HepG2 (cell line): ENCODE measurements around the gene OR10AD1. TPM values are rescaled to one million over a fixed set of nuclear protein-coding genes. Genes with fewer than 3 reads are reported as not detected.

Source experiments
- ATAC-seq: fragments of 200-7000 bp; cut with Tn5 transposase; 3 replicates; pipeline ENCODE4 v1.9.1; 2020; ENCODE audit warnings: mild to moderate bottlenecking, moderate library complexity
- BruUV-seq: library from RNA; stranded (reverse); fragments of 400-500 nt; replicated peaks from 2 replicates; lab custom pipeline; 2021; lab: Mats Ljungman, UMichigan
- CTCF ChIA-PET: fragments of 300-600 bp; formaldehyde crosslinking; extraction: SDS; loops from one replicate; lab custom pipeline; 2021; ENCODE audit warnings: low total read pairs, inconsistent platforms, low intra/inter-chr PET ratio; lab: Yijun Ruan, JAX
- POLR2A ChIA-PET: fragments of 350-600 bp; sonication (Branson Sonifier 250); formaldehyde crosslinking; loops from one replicate; lab custom pipeline; 2020; ENCODE audit warnings: antibody characterized with exemption, inconsistent platforms; lab: Yijun Ruan, JAX
- DNase-seq: peaks from one replicate; pipeline ENCODE4 v3.0.0-alpha.2; 2015; ENCODE audit warnings: low spot score
- FAIRE-seq: peaks from 3 replicates; lab custom pipeline; 2011; peaks lifted over from hg19 to GRCh38; lab: Jason Lieb, UNC
- H2AFZ ChIP-seq: one replicate; pipeline ENCODE4 v1.6.1; 2011; ENCODE audit warnings: low read length, inconsistent platforms
- H3K27ac ChIP-seq: fragments of 300-600 bp; 3 replicates; pipeline ENCODE4 v1.8.0; 2011; ENCODE audit warnings: mixed run types, mild to moderate bottlenecking, mixed read lengths, low read length, inconsistent platforms; ENCODE audit not compliant: insufficient read depth; ENCODE audit errors: extremely low read length
- H3K27me3 ChIP-seq, 2 experiments: fragments of 200-600 bp in 1 of 2; 2 replicates in 1 of 2; 3 replicates in 1 of 2; pipeline versions ENCODE4 v1.6.0 to v1.8.0; 2011; ENCODE audit warnings: low read length in 2 of 2, mild to moderate bottlenecking in 2 of 2, moderate library complexity in 2 of 2, inconsistent platforms in 1 of 2; ENCODE audit not compliant: insufficient read depth in 2 of 2, control insufficient read depth in 1 of 2
- H3K36me3 ChIP-seq, 2 experiments: fragments of 200-600 bp in 1 of 2; replicated peaks in 1 of 2; 2 replicates in 1 of 2; 3 replicates in 1 of 2; pipeline versions ENCODE4 v1.5.1 to v1.8.0; 2011; ENCODE audit warnings: low read length in 2 of 2, inconsistent platforms in 1 of 2; ENCODE audit not compliant: insufficient read depth in 2 of 2, control insufficient read depth in 1 of 2
- H3K4me1 ChIP-seq: 2 replicates; pipeline ENCODE4 v1.5.1; 2012; ENCODE audit warnings: low read length, inconsistent platforms; ENCODE audit not compliant: insufficient read depth
- H3K4me2 ChIP-seq: 2 replicates; pipeline ENCODE4 v1.6.0; 2011; ENCODE audit warnings: low read depth, low read length, inconsistent platforms
- H3K4me3 ChIP-seq, 3 experiments: fragments of 200-600 bp in 1 of 3; sonication (generic), shearing (Covaris generic) in 1 of 3; replicated peaks in 1 of 3; 2 replicates each; pipeline ENCODE4 v1.5.1; 2011 to 2016; ENCODE audit warnings: low read length in 3 of 3, inconsistent platforms in 2 of 3, low read depth in 2 of 3, mild to moderate bottlenecking in 2 of 3, control low read depth in 1 of 3, mixed read lengths in 1 of 3; ENCODE audit not compliant: insufficient read depth in 1 of 3
- H3K79me2 ChIP-seq: one replicate; pipeline ENCODE4 v1.6.1; 2011; ENCODE audit warnings: low read length, inconsistent platforms; ENCODE audit not compliant: insufficient read depth
- H3K9ac ChIP-seq: 2 replicates; pipeline ENCODE4 v1.6.0; 2011; ENCODE audit warnings: mild to moderate bottlenecking, low read depth, low read length, inconsistent platforms; ENCODE audit not compliant: insufficient read depth
- H3K9me3 ChIP-seq: 2 replicates; pipeline ENCODE4 v1.5.1; 2012; ENCODE audit warnings: mild to moderate bottlenecking, low read length
- H4K20me1 ChIP-seq: 2 replicates; pipeline ENCODE4 v1.6.0; 2011; ENCODE audit warnings: inconsistent platforms, mild to moderate bottlenecking, low read length, moderate library complexity; ENCODE audit not compliant: insufficient read depth
- EEA1 ChIP-seq: sonication (generic); formaldehyde crosslinking; IDR thresholded peaks from 2 replicates; pipeline ENCODE4 v1.5.1; 2020; ENCODE audit warnings: mild to moderate bottlenecking, missing genetic modification reagents, borderline replicate concordance
- ETV6 ChIP-seq: sonication (generic); formaldehyde crosslinking; conservative IDR thresholded peaks from 2 replicates; pipeline ENCODE4 v1.4.0; 2020; ENCODE audit warnings: missing genetic modification reagents
- TAF15 ChIP-seq: fragments of 200-400 bp; formaldehyde crosslinking; IDR thresholded peaks from one replicate; pipeline ENCODE4 v1.6.1; 2018; ENCODE audit warnings: mild to moderate bottlenecking, low read depth, low read length; ENCODE audit not compliant: poor library complexity, severe bottlenecking
- WIZ ChIP-seq: sonication (generic); formaldehyde crosslinking; IDR thresholded peaks from 2 replicates; pipeline ENCODE4 v1.5.1; 2020; ENCODE audit warnings: mild to moderate bottlenecking, missing genetic modification reagents
- ZFP36L1 ChIP-seq: sonication (generic); formaldehyde crosslinking; IDR thresholded peaks from 2 replicates; pipeline ENCODE4 v1.8.0; 2022; ENCODE audit warnings: mild to moderate bottlenecking, missing genetic modification reagents, moderate library complexity
- WGBS: methylation state at CpG from one replicate; pipeline ENCODE4 v1.1.6; 2017; ENCODE audit warnings: low lambda C conversion rate; 5-methylcytosine and 5-hydroxymethylcytosine counted together
- in situ Hi-C: cut with HindIII; loops from 2 replicates; pipeline ENCODE4 v1.10.0; 2017; ENCODE audit warnings: low pct_unique_long_range_greater_than_20kb; ENCODE audit not compliant: extremely low pct_ligation_motif_present
- intact Hi-C: fragments of 100-400 bp; cut with micrococcal nuclease; formaldehyde crosslinking; loops from one replicate; pipeline ENCODE4 v1.10.0; 2022; ENCODE audit not compliant: unreplicated experiment
- polyA plus RNA-seq, 8 experiments: library from polyadenylated mRNA; depleted of rRNA in 3 of 8; stranded (reverse) in 7 of 8; unstranded in 1 of 8; fragments of >200 nt; fragmentation: Illumina TruSeq in 4 of 8; extraction: Trizol in 4 of 8; gene quantifications; 2 replicates each; pipeline versions ENCODE4 v1.2.1 to v1.2.3, GENCODE V29; 2011 to 2016; ENCODE audit warnings: low read depth in 4 of 8, missing spikeins in 1 of 8, mixed read lengths in 1 of 8; ENCODE audit not compliant: insufficient read depth in 1 of 8
- total RNA-seq, 5 experiments: library from RNA; depleted of rRNA; stranded (reverse); fragments of >200 nt; fragmentation: Illumina TruSeq; extraction: Trizol; gene quantifications; 2 replicates each; pipeline ENCODE4 v1.2.3, GENCODE V29; 2016; ENCODE audit warnings: low read depth in 1 of 5
- TF ChIP-seq, protein P1 (sequence below): sonication (generic); formaldehyde crosslinking; IDR thresholded peaks from 2 replicates; pipeline ENCODE4 v1.8.0; 2022; ENCODE audit warnings: mild to moderate bottlenecking, missing genetic modification reagents
- TF ChIP-seq, protein P2 (sequence below): IDR thresholded peaks from 2 replicates; pipeline ENCODE4 v1.6.1; 2016; ENCODE audit warnings: low read depth, missing genetic modification reagents, missing compliant biosample characterization
- TF ChIP-seq, protein P3 (sequence below): sonication (generic); formaldehyde crosslinking; IDR thresholded peaks from 2 replicates; pipeline ENCODE4 v1.5.0; 2020; ENCODE audit warnings: mild to moderate bottlenecking, missing genetic modification reagents
- TF ChIP-seq, protein P4 (sequence below): sonication (generic); formaldehyde crosslinking; IDR thresholded peaks from 2 replicates; pipeline ENCODE4 v1.4.0; 2020; ENCODE audit warnings: missing genetic modification reagents, borderline replicate concordance

Gene OR10AD1
- total and polyA plus RNA-seq, 2 of the 13 experiments (the other 11 are each of a cell fraction or from before 2014, with no cell fraction given): not detected

DNA sequence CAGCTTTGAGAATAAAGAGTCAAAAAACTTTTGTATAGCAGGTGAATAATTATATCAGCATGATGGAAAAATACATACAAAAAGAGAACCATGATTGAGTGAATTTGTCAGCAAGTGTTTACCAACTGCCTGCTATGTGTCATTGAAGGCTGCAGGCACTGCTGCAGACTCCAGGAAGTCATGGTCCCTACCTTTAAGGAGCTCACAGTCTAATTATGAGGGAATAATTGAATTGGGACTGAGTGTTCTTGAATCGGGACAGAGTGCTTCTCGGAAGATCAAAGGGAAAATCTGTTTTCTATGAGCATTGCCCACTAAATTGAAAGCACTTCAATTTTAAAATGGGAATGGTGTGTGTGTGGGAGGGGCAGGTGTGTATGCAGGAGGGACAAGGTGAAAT lies 9.5 kb downstream of the OR10AD1 start (continued):
- TF ChIP-seq, protein P1, sequence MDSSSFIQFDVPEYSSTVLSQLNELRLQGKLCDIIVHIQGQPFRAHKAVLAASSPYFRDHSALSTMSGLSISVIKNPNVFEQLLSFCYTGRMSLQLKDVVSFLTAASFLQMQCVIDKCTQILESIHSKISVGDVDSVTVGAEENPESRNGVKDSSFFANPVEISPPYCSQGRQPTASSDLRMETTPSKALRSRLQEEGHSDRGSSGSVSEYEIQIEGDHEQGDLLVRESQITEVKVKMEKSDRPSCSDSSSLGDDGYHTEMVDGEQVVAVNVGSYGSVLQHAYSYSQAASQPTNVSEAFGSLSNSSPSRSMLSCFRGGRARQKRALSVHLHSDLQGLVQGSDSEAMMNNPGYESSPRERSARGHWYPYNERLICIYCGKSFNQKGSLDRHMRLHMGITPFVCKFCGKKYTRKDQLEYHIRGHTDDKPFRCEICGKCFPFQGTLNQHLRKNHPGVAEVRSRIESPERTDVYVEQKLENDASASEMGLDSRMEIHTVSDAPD (CRISPR knock-in tag): no peak
- TF ChIP-seq TAF15 (no peak), ZFP36L1 (CRISPR knock-in tag) (no peak), ETV6 (CRISPR knock-in tag) (no peak), EEA1 (no peak)
- TF ChIP-seq, all 625 proteins: peak for 0

DNA sequence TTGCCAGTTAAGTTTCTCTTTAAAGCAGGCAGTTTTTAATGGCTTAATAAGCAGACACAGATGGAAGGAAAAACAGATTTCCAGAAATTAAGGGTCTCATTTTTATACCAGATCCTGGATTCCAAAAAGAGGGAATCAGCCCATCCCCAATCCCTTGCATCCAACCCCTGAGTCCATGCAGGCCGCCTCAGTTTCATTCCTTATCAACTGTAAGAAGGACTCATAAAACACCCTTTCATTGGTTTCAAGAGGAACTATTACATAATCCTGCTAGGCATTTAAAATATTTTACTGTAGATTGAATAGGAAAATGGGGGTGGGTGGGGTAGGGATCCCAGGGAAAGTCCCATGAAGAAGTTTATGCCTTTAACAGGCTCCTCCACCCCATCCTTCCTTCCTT lies 10.2 kb downstream of the OR10AD1 start:
- FAIRE-seq (no peak), DNase-seq (no peak), ATAC-seq (no peak)
- BruUV-seq: no TSS peak
- no peaks in the 10 kb centered on the region for H4K20me1 ChIP-seq
- no peak overlapping the region for H3K27ac ChIP-seq
- no peaks in the 10 kb centered on the region for H3K36me3 ChIP-seq
- H3K4me3 ChIP-seq: no peak overlapping the region
- H3K9ac ChIP-seq: no peak overlapping the region
- H3K4me1 ChIP-seq: no peaks in the 10 kb centered on the region
- no peaks in the 10 kb centered on the region for H3K79me2 ChIP-seq
- ChIA-PET POLR2A (no interaction called here), CTCF (no interaction called here)
- intact Hi-C loops (no loop called here), in situ Hi-C loops (no loop called here)
- no peak overlapping the region for H3K4me2 ChIP-seq
- no peak overlapping the region for H2AFZ ChIP-seq
- H3K27me3 ChIP-seq: peaks cover 0 to 3% of the 10 kb centered on the region in 2 experiments; a peak in 3 of 5 replicates
- WGBS: 0% methylated on average over 1 of the region's 1 CpG
- H3K9me3 ChIP-seq: no peaks in the 10 kb centered on the region
- TF ChIP-seq, protein P2, sequence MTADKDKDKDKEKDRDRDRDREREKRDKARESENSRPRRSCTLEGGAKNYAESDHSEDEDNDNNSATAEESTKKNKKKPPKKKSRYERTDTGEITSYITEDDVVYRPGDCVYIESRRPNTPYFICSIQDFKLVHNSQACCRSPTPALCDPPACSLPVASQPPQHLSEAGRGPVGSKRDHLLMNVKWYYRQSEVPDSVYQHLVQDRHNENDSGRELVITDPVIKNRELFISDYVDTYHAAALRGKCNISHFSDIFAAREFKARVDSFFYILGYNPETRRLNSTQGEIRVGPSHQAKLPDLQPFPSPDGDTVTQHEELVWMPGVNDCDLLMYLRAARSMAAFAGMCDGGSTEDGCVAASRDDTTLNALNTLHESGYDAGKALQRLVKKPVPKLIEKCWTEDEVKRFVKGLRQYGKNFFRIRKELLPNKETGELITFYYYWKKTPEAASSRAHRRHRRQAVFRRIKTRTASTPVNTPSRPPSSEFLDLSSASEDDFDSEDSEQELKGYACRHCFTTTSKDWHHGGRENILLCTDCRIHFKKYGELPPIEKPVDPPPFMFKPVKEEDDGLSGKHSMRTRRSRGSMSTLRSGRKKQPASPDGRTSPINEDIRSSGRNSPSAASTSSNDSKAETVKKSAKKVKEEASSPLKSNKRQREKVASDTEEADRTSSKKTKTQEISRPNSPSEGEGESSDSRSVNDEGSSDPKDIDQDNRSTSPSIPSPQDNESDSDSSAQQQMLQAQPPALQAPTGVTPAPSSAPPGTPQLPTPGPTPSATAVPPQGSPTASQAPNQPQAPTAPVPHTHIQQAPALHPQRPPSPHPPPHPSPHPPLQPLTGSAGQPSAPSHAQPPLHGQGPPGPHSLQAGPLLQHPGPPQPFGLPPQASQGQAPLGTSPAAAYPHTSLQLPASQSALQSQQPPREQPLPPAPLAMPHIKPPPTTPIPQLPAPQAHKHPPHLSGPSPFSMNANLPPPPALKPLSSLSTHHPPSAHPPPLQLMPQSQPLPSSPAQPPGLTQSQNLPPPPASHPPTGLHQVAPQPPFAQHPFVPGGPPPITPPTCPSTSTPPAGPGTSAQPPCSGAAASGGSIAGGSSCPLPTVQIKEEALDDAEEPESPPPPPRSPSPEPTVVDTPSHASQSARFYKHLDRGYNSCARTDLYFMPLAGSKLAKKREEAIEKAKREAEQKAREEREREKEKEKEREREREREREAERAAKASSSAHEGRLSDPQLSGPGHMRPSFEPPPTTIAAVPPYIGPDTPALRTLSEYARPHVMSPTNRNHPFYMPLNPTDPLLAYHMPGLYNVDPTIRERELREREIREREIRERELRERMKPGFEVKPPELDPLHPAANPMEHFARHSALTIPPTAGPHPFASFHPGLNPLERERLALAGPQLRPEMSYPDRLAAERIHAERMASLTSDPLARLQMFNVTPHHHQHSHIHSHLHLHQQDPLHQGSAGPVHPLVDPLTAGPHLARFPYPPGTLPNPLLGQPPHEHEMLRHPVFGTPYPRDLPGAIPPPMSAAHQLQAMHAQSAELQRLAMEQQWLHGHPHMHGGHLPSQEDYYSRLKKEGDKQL (CRISPR knock-in tag): no peak
- TF ChIP-seq WIZ: no peak
- TF ChIP-seq, protein P3, sequence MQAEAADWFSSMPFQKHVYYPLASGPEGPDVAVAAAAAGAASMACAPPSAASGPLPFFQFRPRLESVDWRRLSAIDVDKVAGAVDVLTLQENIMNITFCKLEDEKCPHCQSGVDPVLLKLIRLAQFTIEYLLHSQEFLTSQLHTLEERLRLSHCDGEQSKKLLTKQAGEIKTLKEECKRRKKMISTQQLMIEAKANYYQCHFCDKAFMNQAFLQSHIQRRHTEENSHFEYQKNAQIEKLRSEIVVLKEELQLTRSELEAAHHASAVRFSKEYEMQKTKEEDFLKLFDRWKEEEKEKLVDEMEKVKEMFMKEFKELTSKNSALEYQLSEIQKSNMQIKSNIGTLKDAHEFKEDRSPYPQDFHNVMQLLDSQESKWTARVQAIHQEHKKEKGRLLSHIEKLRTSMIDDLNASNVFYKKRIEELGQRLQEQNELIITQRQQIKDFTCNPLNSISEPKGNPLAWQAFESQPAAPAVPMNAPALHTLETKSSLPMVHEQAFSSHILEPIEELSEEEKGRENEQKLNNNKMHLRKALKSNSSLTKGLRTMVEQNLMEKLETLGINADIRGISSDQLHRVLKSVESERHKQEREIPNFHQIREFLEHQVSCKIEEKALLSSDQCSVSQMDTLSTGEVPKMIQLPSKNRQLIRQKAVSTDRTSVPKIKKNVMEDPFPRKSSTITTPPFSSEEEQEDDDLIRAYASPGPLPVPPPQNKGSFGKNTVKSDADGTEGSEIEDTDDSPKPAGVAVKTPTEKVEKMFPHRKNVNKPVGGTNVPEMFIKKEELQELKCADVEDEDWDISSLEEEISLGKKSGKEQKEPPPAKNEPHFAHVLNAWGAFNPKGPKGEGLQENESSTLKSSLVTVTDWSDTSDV: no peak
- TF ChIP-seq, protein P4, sequence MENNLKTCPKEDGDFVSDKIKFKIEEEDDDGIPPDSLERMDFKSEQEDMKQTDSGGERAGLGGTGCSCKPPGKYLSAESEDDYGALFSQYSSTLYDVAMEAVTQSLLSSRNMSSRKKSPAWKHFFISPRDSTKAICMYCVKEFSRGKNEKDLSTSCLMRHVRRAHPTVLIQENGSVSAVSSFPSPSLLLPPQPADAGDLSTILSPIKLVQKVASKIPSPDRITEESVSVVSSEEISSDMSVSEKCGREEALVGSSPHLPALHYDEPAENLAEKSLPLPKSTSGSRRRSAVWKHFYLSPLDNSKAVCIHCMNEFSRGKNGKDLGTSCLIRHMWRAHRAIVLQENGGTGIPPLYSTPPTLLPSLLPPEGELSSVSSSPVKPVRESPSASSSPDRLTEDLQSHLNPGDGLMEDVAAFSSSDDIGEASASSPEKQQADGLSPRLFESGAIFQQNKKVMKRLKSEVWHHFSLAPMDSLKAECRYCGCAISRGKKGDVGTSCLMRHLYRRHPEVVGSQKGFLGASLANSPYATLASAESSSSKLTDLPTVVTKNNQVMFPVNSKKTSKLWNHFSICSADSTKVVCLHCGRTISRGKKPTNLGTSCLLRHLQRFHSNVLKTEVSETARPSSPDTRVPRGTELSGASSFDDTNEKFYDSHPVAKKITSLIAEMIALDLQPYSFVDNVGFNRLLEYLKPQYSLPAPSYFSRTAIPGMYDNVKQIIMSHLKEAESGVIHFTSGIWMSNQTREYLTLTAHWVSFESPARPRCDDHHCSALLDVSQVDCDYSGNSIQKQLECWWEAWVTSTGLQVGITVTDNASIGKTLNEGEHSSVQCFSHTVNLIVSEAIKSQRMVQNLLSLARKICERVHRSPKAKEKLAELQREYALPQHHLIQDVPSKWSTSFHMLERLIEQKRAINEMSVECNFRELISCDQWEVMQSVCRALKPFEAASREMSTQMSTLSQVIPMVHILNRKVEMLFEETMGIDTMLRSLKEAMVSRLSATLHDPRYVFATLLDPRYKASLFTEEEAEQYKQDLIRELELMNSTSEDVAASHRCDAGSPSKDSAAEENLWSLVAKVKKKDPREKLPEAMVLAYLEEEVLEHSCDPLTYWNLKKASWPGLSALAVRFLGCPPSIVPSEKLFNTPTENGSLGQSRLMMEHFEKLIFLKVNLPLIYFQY (CRISPR knock-in tag): no peak
